Activated T-helper 9 cell treated with anti-CD3 and anti-CD28 coated beads, Interleukin-2, amount 50 U/mL, for 16 hours (primary cell): ENCODE results near the gene DYNLRB2.

ENCODE experiments used
- DNase-seq: peaks from one replicate; pipeline ENCODE4 v3.0.0-alpha.2; 2020; ENCODE audit warnings: low read depth

DYNLRB2 gene

GRCh38 chr16:80540516-80541305, at the start of gene DYNLRB2:
TSS of gene DYNLRB2 (plus strand) at chr16:80540993. CDS start at chr16:80541077, 84 bp downstream.
- peak; percentile 85 for DNase-seq

- DNase-seq = no peak
Measured at GRCh38 chr16:80500116-80500859, 40.5 kb upstream of the DYNLRB2 start.

GRCh38 chr16:80500961-80501525, 39.8 kb upstream of the DYNLRB2 start:
- no peak for DNase-seq

GRCh38 chr16:80503107-80503506, 37.7 kb upstream of the DYNLRB2 start:
- DNase-seq = no peak

- DNase-seq = no peak
Measured at GRCh38 chr16:80507538-80507937, 33.3 kb upstream of the DYNLRB2 start.

- DNase-seq = no peak
Measured at GRCh38 chr16:80509872-80510271, 30.9 kb upstream of the DYNLRB2 start.

GRCh38 chr16:80511824-80512592, 28.8 kb upstream of the DYNLRB2 start:
- no peak for DNase-seq

- DNase-seq = no peak
Measured at GRCh38 chr16:80512593-80512853, 28.3 kb upstream of the DYNLRB2 start.

GRCh38 chr16:80515374-80515773, 25.4 kb upstream of the DYNLRB2 start:
- DNase-seq = no peak

- DNase-seq = no peak
Measured at GRCh38 chr16:80517846-80518245, 22.9 kb upstream of the DYNLRB2 start.

GRCh38 chr16:80518436-80518835, 22.4 kb upstream of the DYNLRB2 start:
- DNase-seq = no peak

- no peak for DNase-seq
Measured at GRCh38 chr16:80519189-80519588, 21.6 kb upstream of the DYNLRB2 start.

GRCh38 chr16:80525420-80525819, 15.4 kb upstream of the DYNLRB2 start:
- no peak for DNase-seq

GRCh38 chr16:80526418-80527061, 14.3 kb upstream of the DYNLRB2 start:
- DNase-seq = peak; percentile 36

- no peak for DNase-seq
Measured at GRCh38 chr16:80527297-80527696, 13.5 kb upstream of the DYNLRB2 start.

GRCh38 chr16:80530479-80530878, 10.3 kb upstream of the DYNLRB2 start:
- DNase-seq = no peak

- no peak for DNase-seq
Measured at GRCh38 chr16:80536238-80536637, 4.6 kb upstream of the DYNLRB2 start.

GRCh38 chr16:80541306-80541694, 507 bp downstream of the DYNLRB2 start:
- no peak for DNase-seq

- no peak for DNase-seq
Measured at GRCh38 chr16:80543162-80543561, 2.4 kb downstream of the DYNLRB2 start.

GRCh38 chr16:80544326-80544725, 3.5 kb downstream of the DYNLRB2 start:
- no peak for DNase-seq

- no peak for DNase-seq
Measured at GRCh38 chr16:80546249-80546648, 5.5 kb downstream of the DYNLRB2 start.

GRCh38 chr16:80547145-80547544, 6.4 kb downstream of the DYNLRB2 start:
- DNase-seq = no peak
